SK-N-SH treated with all-trans-retinoic acid at 6 μM for 48 hours (cell line): ENCODE data around the gene SPOCK2.

Experiments
- ATAC-seq: fragments of 200-7000 bp; cut with Tn5 transposase; 3 replicates; pipeline ENCODE4 v1.9.1; 2020; ENCODE audit warnings: mild to moderate bottlenecking, moderate library complexity
- ARNTL ChIP-seq: fragments of 450-650 bp; formaldehyde crosslinking; IDR thresholded peaks from 2 replicates; pipeline ENCODE4 v1.5.0; 2020; ENCODE audit warnings: low read depth, mild to moderate bottlenecking, moderate library complexity, borderline replicate concordance
- CREB5 ChIP-seq: fragments of 250-450 bp; sonication (Bioruptor Pico); IDR thresholded peaks from 2 replicates; pipeline ENCODE4 v1.5.1; 2020; ENCODE audit warnings: low read depth, mild to moderate bottlenecking, moderate library complexity
- CSDC2 ChIP-seq: fragments of 250-450 bp; sonication (Bioruptor Pico); IDR thresholded peaks from 2 replicates; pipeline ENCODE4 v1.5.0; 2020; ENCODE audit warnings: mild to moderate bottlenecking, moderate library complexity
- CSRNP3 ChIP-seq: fragments of 250-450 bp; sonication (Bioruptor Pico); IDR thresholded peaks from 2 replicates; pipeline ENCODE4 v1.5.1; 2021; ENCODE audit warnings: mild to moderate bottlenecking, moderate library complexity
- ESRRG ChIP-seq: fragments of 250-450 bp; sonication (Bioruptor Pico); IDR thresholded peaks from 2 replicates; pipeline ENCODE4 v1.6.1; 2021; ENCODE audit warnings: mild to moderate bottlenecking
- GLIS3 ChIP-seq: fragments of 250-450 bp; sonication (Bioruptor Pico); IDR thresholded peaks from 2 replicates; pipeline ENCODE4 v1.5.0; 2020; ENCODE audit warnings: mild to moderate bottlenecking, moderate library complexity
- ISL1 ChIP-seq: fragments of 250-450 bp; sonication (Bioruptor Pico); IDR thresholded peaks from 2 replicates; pipeline ENCODE4 v2.1.2; 2022; ENCODE audit warnings: mild to moderate bottlenecking, moderate library complexity
- OSR1 ChIP-seq: fragments of 250-450 bp; sonication (Bioruptor Pico); IDR thresholded peaks from 2 replicates; pipeline ENCODE4 v1.8.0; 2022; ENCODE audit warnings: moderate library complexity, mild to moderate bottlenecking, inconsistent platforms
- PATZ1 ChIP-seq: fragments of 250-450 bp; sonication (Bioruptor Pico); IDR thresholded peaks from 2 replicates; pipeline ENCODE4 v1.8.0; 2020; ENCODE audit warnings: mild to moderate bottlenecking, moderate library complexity, borderline replicate concordance
- POU6F1 ChIP-seq: fragments of 250-450 bp; sonication (Bioruptor Pico); IDR thresholded peaks from 2 replicates; pipeline ENCODE4 v1.8.0; 2021; ENCODE audit warnings: low read depth, mild to moderate bottlenecking, moderate library complexity, borderline replicate concordance
- PPARA ChIP-seq: fragments of 250-450 bp; sonication (Bioruptor Pico); IDR thresholded peaks from 2 replicates; pipeline ENCODE4 v1.5.0; 2020; ENCODE audit warnings: mild to moderate bottlenecking, borderline replicate concordance
- RARB ChIP-seq: fragments of 250-450 bp; sonication (Bioruptor Pico); IDR thresholded peaks from 2 replicates; pipeline ENCODE4 v1.8.0; 2021; ENCODE audit warnings: mild to moderate bottlenecking, moderate library complexity
- SNAI2 ChIP-seq: fragments of 250-450 bp; sonication (Bioruptor Pico); IDR thresholded peaks from 2 replicates; pipeline ENCODE4 v1.5.0; 2020; ENCODE audit warnings: mild to moderate bottlenecking, moderate library complexity
- TCF4 ChIP-seq: fragments of 250-450 bp; sonication (Bioruptor Pico); IDR thresholded peaks from 2 replicates; pipeline ENCODE4 v1.8.0; 2021; ENCODE audit warnings: mild to moderate bottlenecking, moderate library complexity, borderline replicate concordance
- TSHZ2 ChIP-seq: fragments of 250-450 bp; sonication (Bioruptor Pico); IDR thresholded peaks from 2 replicates; pipeline ENCODE4 v1.5.0; 2020; ENCODE audit warnings: mild to moderate bottlenecking, moderate library complexity
- ZC3H10 ChIP-seq: fragments of 250-450 bp; sonication (Bioruptor Pico); IDR thresholded peaks from 2 replicates; pipeline ENCODE4 v1.5.1; 2021; ENCODE audit warnings: mild to moderate bottlenecking, moderate library complexity
- ZFP30 ChIP-seq: fragments of 450-650 bp; formaldehyde crosslinking; IDR thresholded peaks from 2 replicates; pipeline ENCODE4 v1.5.0; 2022; ENCODE audit warnings: mild to moderate bottlenecking, moderate library complexity
- ZNF70 ChIP-seq: fragments of 450-650 bp; formaldehyde crosslinking; IDR thresholded peaks from 2 replicates; pipeline ENCODE4 v1.5.0; 2020; ENCODE audit warnings: mild to moderate bottlenecking, moderate library complexity
- ZNF8 ChIP-seq: fragments of 450-650 bp; formaldehyde crosslinking; IDR thresholded peaks from 2 replicates; pipeline ENCODE4 v1.5.0; 2020; ENCODE audit warnings: mild to moderate bottlenecking, moderate library complexity

SPOCK2 gene

GRCh38 chr10:72124989-72125388 lies 36.6 kb upstream of the SPOCK2 start:
- ATAC-seq, result no peak
- TF ChIP-seq CSRNP3 (CRISPR knock-in tag) (no peak), RARB (no peak), ESRRG (CRISPR knock-in tag) (no peak), PATZ1 (no peak), ZNF8 (CRISPR knock-in tag) (no peak)

GRCh38 chr10:72124381-72124780 lies 36.0 kb upstream of the SPOCK2 start:
- TF ChIP-seq TCF4 (CRISPR knock-in tag) (no peak), OSR1 (CRISPR knock-in tag) (no peak), PPARA (CRISPR knock-in tag) (no peak), TSHZ2 (CRISPR knock-in tag) (no peak), PATZ1 (no peak), CREB5 (CRISPR knock-in tag) (no peak), POU6F1 (CRISPR knock-in tag) (no peak), SNAI2 (CRISPR knock-in tag) (no peak), ZNF70 (CRISPR knock-in tag) (no peak), ZC3H10 (CRISPR knock-in tag) (no peak), GLIS3 (CRISPR knock-in tag) (no peak)
- no peak for ATAC-seq

GRCh38 chr10:72123616-72124015 lies 35.3 kb upstream of the SPOCK2 start:
- no peak for ATAC-seq
- TF ChIP-seq TSHZ2 (CRISPR knock-in tag) (no peak), ZFP30 (CRISPR knock-in tag) (no peak), PATZ1 (no peak), TCF4 (CRISPR knock-in tag) (no peak), CSDC2 (CRISPR knock-in tag) (no peak), SNAI2 (CRISPR knock-in tag) (no peak), ZNF8 (CRISPR knock-in tag) (no peak), ISL1 (CRISPR knock-in tag) (no peak), ARNTL (no peak), PPARA (CRISPR knock-in tag) (no peak), OSR1 (CRISPR knock-in tag) (no peak)
